Tibial nerve (tissue), 3 donors: ENCODE results near the gene IMPDH1.
A peak's percentile ranks its signal among the peaks of the same experiment; 100 is the strongest.

Source experiments
- POLR2A ChIP-seq, 2 donors: fragments of 450-650 bp; IDR thresholded peaks; one replicate each; pipeline ENCODE4 v1.6.1; 2017; ENCODE audit warnings: antibody characterized with exemption in 2 of 2, mild to moderate bottlenecking in 2 of 2, moderate library complexity in 2 of 2
- TF ChIP-seq, protein P1 (sequence below), 5 experiments: fragments of 200-600 bp in 3 of 5; fragments of 450-650 bp in 2 of 5; sonication (generic) in 3 of 5; IDR thresholded peaks; one replicate each; pipeline ENCODE4 v1.5.1; 2016 to 2019; ENCODE audit warnings: antibody characterized with exemption in 5 of 5, mild to moderate bottlenecking in 3 of 5, moderate library complexity in 2 of 5

DNA sequence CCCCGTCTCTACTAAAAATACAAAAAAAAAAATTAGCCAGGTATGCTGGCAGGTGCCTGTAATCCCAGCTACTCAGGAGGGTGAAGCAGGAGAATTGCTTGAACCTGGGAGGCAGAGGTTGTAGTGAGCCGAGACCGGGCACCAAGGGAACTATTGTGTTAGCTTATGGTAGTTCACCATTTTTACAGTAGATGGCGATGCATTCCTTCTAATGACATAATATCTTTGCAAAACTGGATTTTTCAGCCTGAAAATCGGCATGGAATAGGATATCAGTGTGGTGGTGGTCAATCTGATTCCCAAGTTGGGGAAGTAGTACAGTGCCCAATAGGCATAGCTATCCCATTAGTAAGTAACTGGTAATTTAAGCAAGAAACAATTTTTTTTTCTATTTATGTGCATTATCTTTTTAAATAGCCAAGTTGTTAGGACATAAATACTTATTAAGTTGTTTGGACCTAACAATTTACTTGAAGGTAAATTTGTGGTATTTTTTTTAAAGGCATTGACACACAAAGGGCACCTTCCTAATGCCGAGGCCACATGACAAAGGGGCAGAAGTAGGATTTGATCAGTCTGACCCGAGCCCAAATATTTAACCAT is 17.6 kb upstream of the IMPDH1 start:
- TF ChIP-seq, protein P1, sequence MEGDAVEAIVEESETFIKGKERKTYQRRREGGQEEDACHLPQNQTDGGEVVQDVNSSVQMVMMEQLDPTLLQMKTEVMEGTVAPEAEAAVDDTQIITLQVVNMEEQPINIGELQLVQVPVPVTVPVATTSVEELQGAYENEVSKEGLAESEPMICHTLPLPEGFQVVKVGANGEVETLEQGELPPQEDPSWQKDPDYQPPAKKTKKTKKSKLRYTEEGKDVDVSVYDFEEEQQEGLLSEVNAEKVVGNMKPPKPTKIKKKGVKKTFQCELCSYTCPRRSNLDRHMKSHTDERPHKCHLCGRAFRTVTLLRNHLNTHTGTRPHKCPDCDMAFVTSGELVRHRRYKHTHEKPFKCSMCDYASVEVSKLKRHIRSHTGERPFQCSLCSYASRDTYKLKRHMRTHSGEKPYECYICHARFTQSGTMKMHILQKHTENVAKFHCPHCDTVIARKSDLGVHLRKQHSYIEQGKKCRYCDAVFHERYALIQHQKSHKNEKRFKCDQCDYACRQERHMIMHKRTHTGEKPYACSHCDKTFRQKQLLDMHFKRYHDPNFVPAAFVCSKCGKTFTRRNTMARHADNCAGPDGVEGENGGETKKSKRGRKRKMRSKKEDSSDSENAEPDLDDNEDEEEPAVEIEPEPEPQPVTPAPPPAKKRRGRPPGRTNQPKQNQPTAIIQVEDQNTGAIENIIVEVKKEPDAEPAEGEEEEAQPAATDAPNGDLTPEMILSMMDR (IDR thresholded peaks at IDR 0.05) = peak; percentile 72 to 93 (median 79)
- no peak for TF ChIP-seq POLR2A (IDR thresholded peaks at IDR 0.05)
